CD1c-positive myeloid dendritic cell (primary cell): ENCODE measurements around the gene CACNA1C.
A peak's percentile ranks its signal among the peaks of the same experiment; 100 is the strongest.

ENCODE experiments used
- DNase-seq: peaks from one replicate; pipeline ENCODE4 v3.0.0-alpha.2; 2016; ENCODE audit errors: extremely low spot score

The CACNA1C gene

GRCh38 chr12:2322554-2323120 is 269.9 kb downstream of the CACNA1C start:
- no peak for DNase-seq

- DNase-seq, result peak; percentile 49
Measured at GRCh38 chr12:2323532-2324255, 270.9 kb downstream of the CACNA1C start.

- no peak for DNase-seq
Measured at GRCh38 chr12:2324387-2324786, 271.6 kb downstream of the CACNA1C start.

- no peak for DNase-seq
Measured at GRCh38 chr12:2325519-2325918, 272.7 kb downstream of the CACNA1C start.

GRCh38 chr12:2326470-2326869 is 273.7 kb downstream of the CACNA1C start:
- DNase-seq, result no peak

GRCh38 chr12:2328661-2329060 is 275.9 kb downstream of the CACNA1C start:
- no peak for DNase-seq

GRCh38 chr12:2329661-2330210 is 276.9 kb downstream of the CACNA1C start:
- no peak for DNase-seq

- DNase-seq, result no peak
Measured at GRCh38 chr12:2332236-2332635, 279.4 kb downstream of the CACNA1C start.

GRCh38 chr12:2332947-2333346 is 280.2 kb downstream of the CACNA1C start:
- DNase-seq, result no peak

- peak; percentile 38 for DNase-seq
Measured at GRCh38 chr12:2333491-2334195, 280.9 kb downstream of the CACNA1C start.

GRCh38 chr12:2334271-2334670 is 281.5 kb downstream of the CACNA1C start:
- DNase-seq, result no peak

- no peak for DNase-seq
Measured at GRCh38 chr12:2334689-2335088, 281.9 kb downstream of the CACNA1C start.

- no peak for DNase-seq
Measured at GRCh38 chr12:2335109-2335508, 282.3 kb downstream of the CACNA1C start.

- no peak for DNase-seq
Measured at GRCh38 chr12:2335513-2335912, 282.7 kb downstream of the CACNA1C start.

GRCh38 chr12:2335916-2336315 is 283.1 kb downstream of the CACNA1C start:
- DNase-seq, result no peak

GRCh38 chr12:2336409-2336829 is 283.6 kb downstream of the CACNA1C start:
- DNase-seq, result peak; percentile 48

- DNase-seq, result no peak
Measured at GRCh38 chr12:2337031-2338010, 284.5 kb downstream of the CACNA1C start.

GRCh38 chr12:2338381-2338780 is 285.6 kb downstream of the CACNA1C start:
- DNase-seq, result no peak

GRCh38 chr12:2338991-2339431 is 286.2 kb downstream of the CACNA1C start:
- no peak for DNase-seq

- DNase-seq, result no peak
Measured at GRCh38 chr12:2341051-2341751, 288.4 kb downstream of the CACNA1C start.

GRCh38 chr12:2341871-2342270 is 289.1 kb downstream of the CACNA1C start:
- DNase-seq, result peak; percentile 66
